Right lobe of liver (tissue), 4 donors: ENCODE results near the gene PRTFDC1.

Experiments
- POLR2A ChIP-seq: fragments of 450-650 bp; IDR thresholded peaks from one replicate; pipeline ENCODE4 v1.6.1; 2017; ENCODE audit warnings: antibody characterized with exemption, mild to moderate bottlenecking
- TF ChIP-seq, protein P1 (sequence below), 4 donors: fragments of 200-600 bp in 3 of 4; fragments of 450-650 bp in 1 of 4; IDR thresholded peaks; one replicate each; pipeline versions ENCODE4 v1.5.1 to v1.8.0; 2016 to 2022; ENCODE audit warnings: antibody characterized with exemption in 4 of 4, mild to moderate bottlenecking in 2 of 4
- donor health status: DM: no; HTN: no; CAD: no.
- donor health status: DM: no; HTN: no; CAD: no.
- donor health status: DM: no; HTN: yes; CAD: no.

DNA sequence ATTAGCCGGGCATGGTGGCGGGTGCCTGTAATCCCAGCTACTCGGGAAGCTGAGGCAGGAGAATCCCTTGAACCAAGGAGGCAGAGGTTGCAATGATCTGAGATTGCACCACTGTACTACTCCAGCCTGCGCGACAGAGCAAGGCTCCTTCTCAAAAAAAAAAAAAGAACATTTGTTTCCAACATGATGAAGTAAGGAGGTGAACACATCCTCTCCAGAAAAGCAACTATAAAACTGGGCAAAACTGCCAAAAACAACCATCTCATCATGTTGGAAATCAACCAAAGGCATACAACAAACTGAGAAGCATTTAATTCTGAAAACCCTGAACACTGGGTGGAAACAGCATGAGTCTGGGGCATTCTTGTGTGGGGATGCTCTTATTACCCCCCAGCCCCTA, 14.3 kb downstream of the PRTFDC1 start:
- TF ChIP-seq, protein P1, sequence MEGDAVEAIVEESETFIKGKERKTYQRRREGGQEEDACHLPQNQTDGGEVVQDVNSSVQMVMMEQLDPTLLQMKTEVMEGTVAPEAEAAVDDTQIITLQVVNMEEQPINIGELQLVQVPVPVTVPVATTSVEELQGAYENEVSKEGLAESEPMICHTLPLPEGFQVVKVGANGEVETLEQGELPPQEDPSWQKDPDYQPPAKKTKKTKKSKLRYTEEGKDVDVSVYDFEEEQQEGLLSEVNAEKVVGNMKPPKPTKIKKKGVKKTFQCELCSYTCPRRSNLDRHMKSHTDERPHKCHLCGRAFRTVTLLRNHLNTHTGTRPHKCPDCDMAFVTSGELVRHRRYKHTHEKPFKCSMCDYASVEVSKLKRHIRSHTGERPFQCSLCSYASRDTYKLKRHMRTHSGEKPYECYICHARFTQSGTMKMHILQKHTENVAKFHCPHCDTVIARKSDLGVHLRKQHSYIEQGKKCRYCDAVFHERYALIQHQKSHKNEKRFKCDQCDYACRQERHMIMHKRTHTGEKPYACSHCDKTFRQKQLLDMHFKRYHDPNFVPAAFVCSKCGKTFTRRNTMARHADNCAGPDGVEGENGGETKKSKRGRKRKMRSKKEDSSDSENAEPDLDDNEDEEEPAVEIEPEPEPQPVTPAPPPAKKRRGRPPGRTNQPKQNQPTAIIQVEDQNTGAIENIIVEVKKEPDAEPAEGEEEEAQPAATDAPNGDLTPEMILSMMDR (IDR thresholded peaks at IDR 0.05) = no peak
- TF ChIP-seq POLR2A = no peak
